Naive B cell (primary cell): ENCODE measurements around the gene C14orf132. TPM values are rescaled to one million over a fixed set of nuclear protein-coding genes. Genes with fewer than 3 reads are reported as not detected.

Experiments used
- ATAC-seq, 2 donors: fragments of 150-1000 bp; cut with Tn5 transposase; 2 replicates each; pipeline ENCODE4 v1.10.0; 2021; ENCODE audit warnings: low read depth in 2 of 2, mild to moderate bottlenecking in 2 of 2, moderate library complexity in 2 of 2
- DNase-seq: peaks from one replicate; pipeline ENCODE4 v3.0.0; 2022
- H3K27ac Mint-ChIP-seq, 6 donors: one replicate each; pipeline ENCODE4 v1.8.0; 2020 to 2022; ENCODE audit warnings: mild to moderate bottlenecking in 6 of 6, mixed read lengths in 6 of 6, moderate library complexity in 5 of 6, inconsistent platforms in 2 of 6
- H3K27me3 Mint-ChIP-seq, 3 donors: one replicate each; pipeline ENCODE4 v1.8.0; 2021 to 2022; ENCODE audit warnings: mixed read lengths in 3 of 3, mild to moderate bottlenecking in 1 of 3
- H3K36me3 Mint-ChIP-seq, 2 donors: one replicate each; pipeline ENCODE4 v1.8.0; 2020 to 2022; ENCODE audit warnings: mixed read lengths in 2 of 2, inconsistent platforms in 1 of 2, mild to moderate bottlenecking in 1 of 2
- H3K4me1 Mint-ChIP-seq, 3 donors: one replicate each; pipeline ENCODE4 v1.8.0; 2020 to 2022; ENCODE audit warnings: mixed read lengths in 3 of 3, inconsistent platforms in 1 of 3, mild to moderate bottlenecking in 1 of 3, moderate library complexity in 1 of 3
- H3K4me3 Mint-ChIP-seq, 8 donors: one replicate each; pipeline ENCODE4 v1.8.0; 2020 to 2022; ENCODE audit warnings: mild to moderate bottlenecking in 8 of 8, mixed read lengths in 8 of 8, moderate library complexity in 8 of 8, inconsistent platforms in 2 of 8
- H3K9me3 Mint-ChIP-seq, 7 donors: one replicate each; pipeline ENCODE4 v1.8.0; 2020 to 2022; ENCODE audit warnings: mixed read lengths in 7 of 7, mild to moderate bottlenecking in 5 of 7, inconsistent platforms in 2 of 7, moderate library complexity in 1 of 7
- polyA plus RNA-seq, 6 donors: library from polyadenylated mRNA; unstranded; fragments of 300-500 nt; fragmentation: Illumina TruSeq; gene quantifications; one replicate each; pipeline ENCODE4 v1.2.3, GENCODE V29; 2021; ENCODE audit warnings: low read depth in 6 of 6

C14orf132 gene
- polyA plus RNA-seq, 6 donors from 2014 or later, result 0.28 to 0.87 (median 0.71) TPM; not detected in 2

- H3K4me1 Mint-ChIP-seq, result peaks cover 4 to 27% (median 19%) of the 10 kb centered on the region in 3 donors
- no peak for ATAC-seq
- H3K4me3 Mint-ChIP-seq, result no peak overlapping the region
- H3K9me3 Mint-ChIP-seq, result peaks cover 0 to 20% (median 13%) of the 10 kb centered on the region in 7 donors
- no peak overlapping the region for H3K27ac Mint-ChIP-seq
- peaks cover 30 to 51% (median 43%) of the 10 kb centered on the region in 3 donors for H3K27me3 Mint-ChIP-seq
- no peak for DNase-seq
- H3K36me3 Mint-ChIP-seq, result peaks cover 13 to 29% of the 10 kb centered on the region in 2 donors
Observed at GRCh38 chr14:96134508-96134907, 95.3 kb downstream of the C14orf132 start.

GRCh38 chr14:96135285-96135684, 96.1 kb downstream of the C14orf132 start:
- no peak for DNase-seq
- peaks cover 4 to 19% (median 14%) of the 10 kb centered on the region in 3 donors for H3K4me1 Mint-ChIP-seq
- H3K4me3 Mint-ChIP-seq, result peak overlapping the region in 1 of 8 donors; percentile 75
- peaks cover 27 to 45% (median 43%) of the 10 kb centered on the region in 3 donors for H3K27me3 Mint-ChIP-seq
- H3K27ac Mint-ChIP-seq, result no peak overlapping the region
- peaks cover 13 to 29% of the 10 kb centered on the region in 2 donors for H3K36me3 Mint-ChIP-seq
- no peak for ATAC-seq
- H3K9me3 Mint-ChIP-seq, result peaks cover 0 to 20% (median 13%) of the 10 kb centered on the region in 7 donors

DNA sequence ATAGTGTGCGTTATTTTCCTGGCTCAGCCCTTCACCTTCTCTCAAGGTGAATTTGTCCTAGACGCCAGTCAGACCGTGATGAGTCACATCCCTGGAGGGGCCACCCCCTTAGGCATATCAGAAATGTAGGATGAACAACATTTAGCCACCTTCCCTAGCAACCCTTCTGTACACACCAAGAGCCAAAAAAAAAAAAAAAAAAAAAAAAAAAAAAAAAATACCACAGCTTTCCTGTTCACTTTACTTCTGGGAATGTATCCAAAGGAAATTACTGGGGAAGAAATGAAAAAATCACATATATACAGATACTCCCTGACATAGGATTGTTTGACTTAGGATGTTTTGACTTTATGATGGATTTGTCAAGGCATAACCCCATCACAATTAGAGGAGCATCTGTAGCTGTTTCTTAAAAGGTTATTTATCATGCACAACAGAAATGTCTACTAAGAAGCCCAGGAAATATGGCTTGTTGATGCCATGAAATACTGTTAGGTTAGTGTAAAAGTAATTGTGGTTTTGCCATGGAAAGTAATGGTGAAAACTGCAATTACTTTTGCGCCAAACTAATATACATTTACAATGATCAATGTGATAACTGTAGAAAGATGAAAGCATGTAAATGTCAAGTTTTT, 97.3 kb downstream of the C14orf132 start:
- Mint-ChIP-seq H3K9me3 (peaks cover 0 to 20% (median 13%) of the 10 kb centered on the region in 7 donors), H3K27ac (no peak overlapping the region), H3K4me3 (no peak overlapping the region), H3K27me3 (peaks cover 28 to 43% (median 40%) of the 10 kb centered on the region in 3 donors), H3K4me1 (peaks cover 0 to 8% (median 8%) of the 10 kb centered on the region in 3 donors), H3K36me3 (peaks cover 13 to 29% of the 10 kb centered on the region in 2 donors)
- DNase-seq (no peak), ATAC-seq (no peak)

DNA sequence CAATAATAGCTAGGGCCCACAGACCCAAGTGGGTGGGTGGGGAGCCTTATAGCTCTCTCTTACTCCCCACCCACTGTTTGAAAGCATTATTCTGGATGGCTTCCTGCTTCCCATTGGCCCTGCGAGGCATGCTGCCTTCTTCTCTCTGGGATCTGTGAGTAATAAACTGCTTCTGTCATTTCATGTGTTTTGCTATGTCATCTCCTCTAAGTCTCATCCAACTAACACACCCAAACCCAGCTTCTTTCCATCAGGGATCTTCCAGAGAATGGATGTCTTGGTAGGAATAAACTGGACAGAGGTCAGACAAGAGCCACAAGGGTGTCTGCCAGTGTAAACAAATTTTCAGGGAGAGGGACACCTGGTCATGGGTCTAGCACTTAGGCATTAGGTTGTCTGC, 99.1 kb downstream of the C14orf132 start:
- Mint-ChIP-seq H3K9me3 (peaks cover 7 to 25% (median 17%) of the 10 kb centered on the region in 7 donors), H3K4me1 (no peaks in the 10 kb centered on the region), H3K27ac (peak overlapping the region in 1 of 6 donors; percentile 48), H3K4me3 (peak overlapping the region in 1 of 8 donors; percentile 23), H3K36me3 (peaks cover 6 to 28% of the 10 kb centered on the region in 2 donors), H3K27me3 (peaks cover 18 to 35% (median 26%) of the 10 kb centered on the region in 3 donors)
- ATAC-seq (no peak), DNase-seq (no peak)

DNA sequence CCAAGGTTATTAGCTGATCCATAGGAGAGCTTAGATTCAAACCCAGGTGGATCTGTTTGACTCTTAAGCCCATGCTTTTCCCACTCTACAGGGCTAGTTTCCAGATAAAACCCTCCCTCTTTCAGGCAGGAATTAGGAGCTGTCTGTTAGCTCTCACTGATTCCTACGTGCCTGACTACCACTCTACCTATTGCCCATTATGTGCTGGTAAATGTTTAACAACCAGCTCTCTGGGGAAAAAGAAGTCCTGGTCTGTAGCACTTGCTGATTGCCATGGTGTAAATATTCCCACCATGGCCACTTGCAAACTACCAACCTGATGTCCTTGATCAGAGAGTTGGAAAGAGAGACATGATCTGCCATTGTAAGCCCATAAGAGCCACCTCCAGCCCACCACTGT, 100.0 kb downstream of the C14orf132 start:
- Mint-ChIP-seq H3K27ac (peak overlapping the region in 1 of 6 donors; percentile 30), H3K4me3 (no peak overlapping the region), H3K4me1 (no peaks in the 10 kb centered on the region), H3K36me3 (peaks cover 6 to 28% of the 10 kb centered on the region in 2 donors), H3K27me3 (peaks cover 18 to 39% (median 27%) of the 10 kb centered on the region in 3 donors), H3K9me3 (peaks cover 7 to 29% (median 20%) of the 10 kb centered on the region in 7 donors)
- no peak for ATAC-seq
- DNase-seq, result no peak

DNA sequence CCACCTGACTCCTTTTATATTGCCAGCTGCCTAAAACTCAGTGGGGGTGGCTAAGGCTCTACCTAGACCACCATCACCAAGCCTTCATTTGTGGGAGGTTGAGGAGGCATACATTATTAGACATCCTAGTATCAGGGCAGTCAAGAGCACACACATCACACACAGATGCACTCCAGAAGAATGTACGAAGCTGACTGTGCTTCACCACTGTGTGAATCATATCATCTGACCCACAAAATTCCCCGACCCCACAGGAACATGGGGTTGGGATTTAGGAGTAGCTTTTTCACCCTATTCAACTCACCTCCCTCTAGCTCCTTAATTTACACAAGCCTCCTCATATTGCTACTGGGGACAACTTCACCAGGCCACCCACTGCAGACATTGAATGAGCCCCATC, 100.7 kb downstream of the C14orf132 start:
- Mint-ChIP-seq H3K9me3 (peaks cover 7 to 32% (median 20%) of the 10 kb centered on the region in 7 donors), H3K36me3 (peaks cover 6 to 28% of the 10 kb centered on the region in 2 donors), H3K4me1 (no peaks in the 10 kb centered on the region), H3K27me3 (peaks cover 18 to 34% (median 27%) of the 10 kb centered on the region in 3 donors), H3K27ac (no peak overlapping the region), H3K4me3 (no peak overlapping the region)
- ATAC-seq (no peak), DNase-seq (no peak)

DNA sequence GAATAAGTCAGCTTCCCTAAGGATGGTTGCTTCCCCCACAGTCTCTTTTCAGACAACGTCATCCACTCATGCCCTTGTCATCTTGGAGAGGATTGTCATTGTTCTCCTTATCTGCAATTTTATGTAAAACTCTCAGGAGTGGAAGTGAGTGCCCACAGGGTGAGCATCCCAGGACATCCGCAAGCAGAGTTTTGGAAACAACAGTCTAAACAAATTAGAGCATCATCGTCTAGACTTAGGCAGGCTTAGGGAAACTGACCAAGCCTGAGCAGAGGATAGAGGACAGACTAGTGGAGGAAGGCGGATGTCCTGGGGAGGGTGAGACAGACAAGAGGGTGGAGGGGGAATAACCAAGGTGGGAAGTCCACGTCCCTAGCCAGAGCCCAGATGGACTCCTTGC, 101.8 kb downstream of the C14orf132 start:
- Mint-ChIP-seq H3K9me3 (peaks cover 7 to 32% (median 20%) of the 10 kb centered on the region in 7 donors), H3K27me3 (peaks cover 9 to 23% (median 16%) of the 10 kb centered on the region in 3 donors), H3K27ac (no peak overlapping the region), H3K4me1 (no peaks in the 10 kb centered on the region), H3K4me3 (no peak overlapping the region), H3K36me3 (peaks cover 6 to 18% of the 10 kb centered on the region in 2 donors)
- no peak for ATAC-seq
- no peak for DNase-seq

Other genes with a start within 250 kb of the C14orf132 start
- 1 to 10 TPM in 4 of 6 donors, not detected in 2; 1.9 to 4.0 (median 2.2) TPM for gene TUNAR, start 162.5 kb upstream of the C14orf132 start, polyA plus RNA-seq
- gene BDKRB2, start 165.5 kb downstream of the C14orf132 start, polyA plus RNA-seq, result not detected
- gene BDKRB1, start 216.8 kb downstream of the C14orf132 start, polyA plus RNA-seq, result not detected